ENCODE measurements around the gene ZNF709. TPM values are rescaled to one million over a fixed set of nuclear protein-coding genes. Genes with fewer than 3 reads are reported as not detected.
"Not testable (repeated sequence)": the region's sequence is repeated elsewhere in the genome, so short reads cannot be mapped to it uniquely, and the experiment has no call there.

Gene ZNF709
- total RNA-seq, 1 donor from 2014 or later = 1.7 TPM

DNA sequence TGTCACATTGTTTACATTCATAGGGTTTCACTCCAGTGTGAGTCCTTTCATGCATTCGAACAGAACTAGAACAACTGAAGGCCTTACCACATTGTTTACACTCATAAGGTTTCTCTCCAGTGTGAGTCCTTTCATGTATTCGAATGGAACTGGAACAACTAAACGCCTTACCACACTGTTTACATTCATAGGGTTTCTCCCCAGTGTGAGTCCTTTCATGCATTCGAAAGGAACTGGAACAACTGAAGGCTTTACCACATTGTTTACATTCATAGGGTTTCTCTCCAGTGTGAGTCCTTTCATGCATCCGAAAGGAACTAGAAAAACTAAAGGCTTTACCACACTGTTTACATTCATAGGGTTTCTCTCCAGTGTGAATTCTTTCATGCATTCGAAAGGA is 20.5 kb downstream of the ZNF709 start:
- not testable (repeated sequence) for DNase-seq (ENCODE audit: extremely low read depth, low read depth, low spot score)

GRCh38 chr19:12453495-12453894 is 31.1 kb downstream of the ZNF709 start:
- DNase-seq (ENCODE audit: extremely low read depth, low read depth, low spot score) = no peak

GRCh38 chr19:12450844-12451243 is 33.8 kb downstream of the ZNF709 start:
- no peak for DNase-seq (ENCODE audit: extremely low read depth, low read depth, low spot score)

- DNase-seq (ENCODE audit: extremely low read depth, low read depth, low spot score) = no peak
Measured at GRCh38 chr19:12448808-12449207, 35.8 kb downstream of the ZNF709 start.

- peak; percentile 91 for DNase-seq (ENCODE audit: extremely low read depth, low read depth, low spot score)
Measured at GRCh38 chr19:12440541-12441316, 43.9 kb downstream of the ZNF709 start, which contains the start of gene ZNF443. TSS of gene ZNF443 (minus strand) at chr19:12441021. CDS start at chr19:12440914, 107 bp downstream.

GRCh38 chr19:12439686-12440540 is 44.7 kb downstream of the ZNF709 start:
- DNase-seq (ENCODE audit: extremely low read depth, low read depth, low spot score) = not testable (repeated sequence)

DNA sequence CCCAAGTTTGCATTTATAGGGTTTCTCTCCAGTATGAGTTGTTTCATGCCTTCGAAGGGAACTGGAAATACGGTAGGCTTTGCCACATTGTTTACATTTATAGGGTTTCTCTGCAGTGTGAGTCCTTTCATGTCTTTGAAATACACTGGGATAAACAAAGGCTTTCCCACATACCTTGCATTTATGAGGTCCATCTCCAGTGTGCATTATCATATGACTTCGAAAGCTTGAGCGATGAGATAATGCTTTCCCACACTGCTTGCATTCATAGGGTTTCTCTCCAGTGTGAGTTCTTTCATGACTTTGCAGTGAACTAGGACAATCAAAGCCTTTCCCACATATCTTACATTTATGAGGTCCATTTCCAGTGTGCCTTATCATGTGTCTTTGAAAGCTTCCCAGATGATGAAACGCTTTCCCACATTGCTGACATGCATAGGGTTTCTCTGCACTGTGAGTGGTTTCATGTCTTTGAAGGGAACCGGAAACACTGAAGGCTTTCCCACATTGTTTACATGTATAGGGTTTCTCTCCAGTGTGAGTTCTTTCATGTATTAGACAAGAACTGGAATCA is 53.8 kb downstream of the ZNF709 start:
- not testable (repeated sequence) for DNase-seq (ENCODE audit: extremely low read depth, low read depth, low spot score)

- no peak for DNase-seq (ENCODE audit: extremely low read depth, low read depth, low spot score)
Measured at GRCh38 chr19:12425888-12426274, 58.7 kb downstream of the ZNF709 start.

DNA sequence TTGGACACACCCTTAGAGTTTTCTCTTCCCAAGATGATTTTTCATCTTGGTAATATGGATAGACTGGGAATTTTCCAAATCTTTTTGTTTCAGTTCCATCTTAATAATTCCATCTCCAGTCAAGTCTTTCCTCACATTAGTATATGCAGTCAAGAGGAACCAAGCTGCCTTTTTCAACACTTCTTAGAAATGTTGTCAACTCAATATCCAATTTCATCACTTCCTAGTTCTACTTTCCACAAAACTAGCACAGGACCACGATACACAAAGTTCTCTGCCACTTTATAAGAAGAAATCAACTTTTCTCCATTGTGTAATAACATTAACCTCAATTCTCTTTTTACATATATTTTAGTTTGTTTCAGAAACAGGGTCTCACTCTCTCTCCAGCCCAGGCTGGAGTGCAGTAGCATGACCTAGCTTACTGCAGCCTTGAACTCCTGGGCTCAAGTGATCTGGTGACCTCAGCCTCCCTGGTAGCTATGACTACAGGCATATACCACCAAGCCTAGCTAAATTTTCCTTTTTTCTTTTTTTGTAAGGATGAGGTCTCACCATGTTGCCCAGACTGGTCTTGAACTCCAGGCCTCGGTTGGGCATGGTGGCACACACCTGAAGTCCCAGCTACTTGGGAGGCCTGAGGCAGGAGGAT is 59.3 kb downstream of the ZNF709 start:
- DNase-seq (ENCODE audit: extremely low read depth, low read depth, low spot score) = no peak

- not testable (repeated sequence) for DNase-seq (ENCODE audit: extremely low read depth, low read depth, low spot score)
Measured at GRCh38 chr19:12417273-12417672, 67.3 kb downstream of the ZNF709 start.

DNA sequence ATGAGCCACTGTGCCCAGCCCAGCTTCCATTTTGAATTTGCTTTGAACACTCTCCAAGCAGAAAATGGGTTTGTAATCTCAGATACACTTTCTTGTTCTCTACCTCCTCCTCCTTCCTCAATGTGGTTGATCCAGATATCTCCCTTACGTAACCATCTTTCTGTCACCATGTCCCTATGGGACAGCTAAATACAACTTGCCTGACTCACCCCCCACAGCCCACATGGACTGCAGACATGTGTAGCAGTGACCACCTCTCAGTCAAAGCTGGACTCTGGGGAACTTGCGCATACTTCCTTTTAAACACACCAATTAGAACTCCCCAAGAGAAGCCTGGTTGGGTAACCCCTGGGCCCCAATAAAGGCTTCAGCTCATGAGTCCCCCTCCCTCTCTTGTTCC is 72.7 kb downstream of the ZNF709 start:
- DNase-seq (ENCODE audit: extremely low read depth, low read depth, low spot score) = no peak

Other genes with a start within 250 kb of the ZNF709 start
- 5.3 and 5.5 TPM in 2 replicates for gene ZNF44, start 189.9 kb downstream of the ZNF709 start, total RNA-seq
- gene ZNF563, start 151.2 kb downstream of the ZNF709 start, total RNA-seq = 0.93 and 1.3 TPM in 2 replicates
- gene ZNF442, start 119.1 kb downstream of the ZNF709 start, total RNA-seq = 0.48 and 1.1 TPM in 2 replicates
- 3.8 and 3.9 TPM in 2 replicates for gene ZNF799, start 83.5 kb downstream of the ZNF709 start, total RNA-seq
- gene ZNF443, start 43.8 kb downstream of the ZNF709 start, total RNA-seq = 1.2 and 2.3 TPM in 2 replicates
- 3.4 and 6.2 TPM in 2 replicates for gene ZNF564, start 66.7 kb upstream of the ZNF709 start, total RNA-seq
- 8.1 and 8.6 TPM in 2 replicates for gene ZNF490, start 126.0 kb upstream of the ZNF709 start, total RNA-seq
- gene ZNF791, start 126.1 kb upstream of the ZNF709 start, total RNA-seq = 13.0 and 13.5 TPM in 2 replicates
- 108 and 113 TPM in 2 replicates for gene MAN2B1, start 181.9 kb upstream of the ZNF709 start, total RNA-seq
- 10.2 and 13.8 TPM in 2 replicates for gene WDR83, start 182.0 kb upstream of the ZNF709 start, total RNA-seq
- gene DHPS, start 197.1 kb upstream of the ZNF709 start, total RNA-seq = 86.9 and 87.5 TPM in 2 replicates
- gene GNG14, start 203.2 kb upstream of the ZNF709 start, total RNA-seq = 2.1 TPM in 1 of 2 replicates, not detected in the other
- gene FBXW9, start 211.8 kb upstream of the ZNF709 start, total RNA-seq = 8.0 and 12.1 TPM in 2 replicates
- 56.9 and 60.2 TPM in 2 replicates for gene TNPO2, start 239.1 kb upstream of the ZNF709 start, total RNA-seq
- gene TRIR, start 249.9 kb upstream of the ZNF709 start, total RNA-seq = 380 and 408 TPM in 2 replicates